Liver (tissue), 9 donors: ENCODE results near the gene DMD. TPM values are rescaled to one million over a fixed set of nuclear protein-coding genes. Genes with fewer than 3 reads are reported as not detected.

Experiments
- DNase-seq: peaks from one replicate; pipeline ENCODE4 v3.0.0-alpha.2; 2017; ENCODE audit warnings: low spot score
- H3K27ac ChIP-seq, 2 donors: one replicate each; pipeline ENCODE4 v1.7.0; 2013; ENCODE audit warnings: inconsistent platforms in 2 of 2, low read length in 2 of 2, control low read depth in 1 of 2, low read depth in 1 of 2, mild to moderate bottlenecking in 1 of 2
- H3K27me3 ChIP-seq, 4 donors: one replicate each; pipeline versions ENCODE4 v1.6.1 to v1.7.0; 2013; ENCODE audit warnings: low read length in 3 of 4, inconsistent platforms in 1 of 4, mild to moderate bottlenecking in 1 of 4, moderate library complexity in 1 of 4; ENCODE audit not compliant: control insufficient read depth in 4 of 4, insufficient read depth in 4 of 4
- H3K36me3 ChIP-seq, 4 donors: one replicate each; pipeline versions ENCODE4 v1.6.1 to v1.7.0; 2013; ENCODE audit warnings: low read length in 3 of 4, mild to moderate bottlenecking in 3 of 4, low read depth in 1 of 4, moderate library complexity in 1 of 4; ENCODE audit not compliant: control insufficient read depth in 4 of 4, insufficient read depth in 3 of 4
- H3K4me1 ChIP-seq, 4 donors: one replicate each; pipeline versions ENCODE4 v1.6.1 to v1.7.0; 2013; ENCODE audit warnings: low read length in 3 of 4, mild to moderate bottlenecking in 3 of 4, moderate library complexity in 1 of 4; ENCODE audit not compliant: control insufficient read depth in 4 of 4, insufficient read depth in 4 of 4
- H3K4me3 ChIP-seq, 3 donors: one replicate each; pipeline versions ENCODE4 v1.6.1 to v1.7.0; 2013; ENCODE audit warnings: low read length in 3 of 3, control low read depth in 1 of 3, low read depth in 1 of 3, mild to moderate bottlenecking in 1 of 3
- H3K9ac ChIP-seq, 2 donors: one replicate each; pipeline ENCODE4 v1.7.0; 2013; ENCODE audit warnings: low read length in 2 of 2, mild to moderate bottlenecking in 2 of 2, moderate library complexity in 2 of 2, control low read depth in 1 of 2, low read depth in 1 of 2
- H3K9me3 ChIP-seq, 4 donors: one replicate each; pipeline versions ENCODE4 v1.6.1 to v1.7.0; 2013; ENCODE audit warnings: low read length in 3 of 4; ENCODE audit not compliant: control insufficient read depth in 4 of 4
- ATF3 ChIP-seq: IDR thresholded peaks from 2 replicates; pipeline ENCODE4 v1.6.1; 2016; ENCODE audit warnings: antibody characterized with exemption
- CTCF ChIP-seq: fragments of 150-350 bp; IDR thresholded peaks from 2 replicates; pipeline ENCODE4 v1.5.1; 2017; ENCODE audit warnings: improper control_type of control experiment, low read depth, low read length; ENCODE audit not compliant: missing input control
- FOXA1 ChIP-seq: IDR thresholded peaks from 2 replicates; pipeline ENCODE4 v1.6.1; 2016; ENCODE audit warnings: antibody characterized with exemption
- FOXA2 ChIP-seq: IDR thresholded peaks from 2 replicates; pipeline ENCODE4 v1.6.1; 2016; ENCODE audit warnings: antibody characterized with exemption
- GABPA ChIP-seq, 2 donors: IDR thresholded peaks in 1 of 2; conservative IDR thresholded peaks in 1 of 2; 2 replicates each; pipeline ENCODE4 v1.6.1; 2016; ENCODE audit warnings: antibody characterized with exemption in 2 of 2, mild to moderate bottlenecking in 1 of 2, moderate library complexity in 1 of 2
- HNF4A ChIP-seq, 2 donors: conservative IDR thresholded peaks; 2 replicates each; pipeline ENCODE4 v1.6.1; 2016; ENCODE audit warnings: antibody characterized with exemption in 2 of 2, mild to moderate bottlenecking in 2 of 2
- HNF4G ChIP-seq: IDR thresholded peaks from 2 replicates; pipeline ENCODE4 v1.6.1; 2016; ENCODE audit warnings: antibody characterized with exemption
- JUND ChIP-seq, 2 donors: IDR thresholded peaks; 2 replicates each; pipeline ENCODE4 v1.6.1; 2016; ENCODE audit warnings: antibody characterized with exemption in 2 of 2
- NR2F2 ChIP-seq: IDR thresholded peaks from 2 replicates; pipeline ENCODE4 v1.6.1; 2016; ENCODE audit warnings: antibody characterized with exemption
- RAD21 ChIP-seq, 2 donors: IDR thresholded peaks; 2 replicates each; pipeline ENCODE4 v1.6.1; 2016; ENCODE audit warnings: antibody characterized with exemption in 2 of 2, mild to moderate bottlenecking in 2 of 2
- RXRA ChIP-seq, 2 donors: IDR thresholded peaks; 2 replicates each; pipeline ENCODE4 v1.6.1; 2017 to 2018; ENCODE audit warnings: antibody characterized with exemption in 2 of 2, mild to moderate bottlenecking in 1 of 2
- SP1 ChIP-seq: IDR thresholded peaks from 2 replicates; pipeline ENCODE4 v1.6.1; 2018; ENCODE audit warnings: antibody characterized with exemption, mild to moderate bottlenecking
- TAF1 ChIP-seq: conservative IDR thresholded peaks from 2 replicates; pipeline ENCODE4 v1.6.1; 2016; ENCODE audit warnings: antibody characterized with exemption, mild to moderate bottlenecking
- YY1 ChIP-seq: IDR thresholded peaks from 2 replicates; pipeline ENCODE4 v1.6.1; 2016; ENCODE audit warnings: antibody characterized with exemption, mild to moderate bottlenecking
- ZBTB33 ChIP-seq: IDR thresholded peaks from 2 replicates; pipeline ENCODE4 v1.6.1; 2016; ENCODE audit warnings: antibody characterized with exemption
- WGBS: extraction: QIAGEN DNeasy Blood & Tissue Kit; methylation state at CpG from one replicate; pipeline ENCODE4 v1.1.7; 2013; 5-methylcytosine and 5-hydroxymethylcytosine counted together
- polyA plus RNA-seq, 2 donors: library from polyadenylated mRNA; stranded (reverse) in 1 of 2; unstranded in 1 of 2; fragments of 200-250 nt in 1 of 2; fragments of >200 nt in 1 of 2; fragmentation: Nextera tagmentation in 1 of 2; extraction: Ambion mirVana in 1 of 2; gene quantifications; one replicate each; pipeline versions ENCODE4 v1.2.1 to v1.2.3, GENCODE V29; 2013 to 2015
- total RNA-seq, 2 donors: library from RNA; depleted of rRNA; stranded (reverse); fragments of >200 nt; gene quantifications; one replicate each; pipeline ENCODE4 v1.2.3, GENCODE V29; 2014
- TF ChIP-seq, protein P1 (sequence below): IDR thresholded peaks from 2 replicates; pipeline ENCODE4 v1.6.1; 2016; ENCODE audit warnings: antibody characterized with exemption
- donor health status: healthy.
- donor health status: healthy.
- donor health status: healthy.
- donor health status: healthy.
- donor health status: healthy.

Gene DMD
- total and polyA plus RNA-seq, 4 donors, result 14.6 to 61.9 (median 23.9) TPM

DNA sequence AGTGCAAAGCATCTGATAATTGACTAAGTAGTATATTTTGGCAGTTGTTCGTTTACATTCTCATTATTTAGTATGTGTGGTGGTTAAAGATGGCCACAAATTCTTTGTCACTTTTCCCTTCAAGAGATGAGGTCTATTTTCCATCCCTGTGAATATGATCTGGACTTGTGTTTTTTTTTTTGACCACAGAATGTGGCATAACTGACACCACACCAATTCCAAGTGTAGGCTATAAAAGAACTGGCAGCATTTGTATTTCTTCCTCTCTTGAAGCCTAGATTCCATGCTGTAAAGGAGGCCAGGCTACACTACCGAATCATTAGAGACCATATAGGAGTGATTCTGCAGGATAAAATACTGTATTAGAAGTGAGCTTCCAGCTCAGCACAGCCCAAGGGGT is 596.6 kb downstream of the DMD start:
- no peak overlapping the region for H3K4me3 ChIP-seq
- H3K27me3 ChIP-seq, result peaks cover 0 to 3% (median 0%) of the 10 kb centered on the region in 4 donors
- DNase-seq, result no peak
- H3K4me1 ChIP-seq, result no peaks in the 10 kb centered on the region
- TF ChIP-seq GABPA (IDR thresholded peaks at IDR 0.05 in 1 of 2, conservative IDR thresholded peaks at IDR 0.05 in 1 of 2) (no peak), JUND (IDR thresholded peaks at IDR 0.05) (no peak), FOXA1 (no peak), FOXA2 (no peak), ZBTB33 (no peak)
- H3K9ac ChIP-seq, result no peak overlapping the region
- no peak overlapping the region for H3K27ac ChIP-seq
- 66% methylated on average over 2 of the region's 2 CpGs for WGBS
- no peaks in the 10 kb centered on the region for H3K9me3 ChIP-seq
- H3K36me3 ChIP-seq, result no peaks in the 10 kb centered on the region

GRCh38 chrX:32599156-32599555 is 612.2 kb downstream of the DMD start:
- Histone ChIP-seq H3K9me3 (no peaks in the 10 kb centered on the region), H3K4me3 (no peak overlapping the region), H3K27ac (no peak overlapping the region), H3K9ac (no peak overlapping the region), H3K27me3 (no peaks in the 10 kb centered on the region), H3K36me3 (no peaks in the 10 kb centered on the region), H3K4me1 (no peaks in the 10 kb centered on the region)
- no peak for TF ChIP-seq RXRA (IDR thresholded peaks at IDR 0.05)
- TF ChIP-seq TAF1, result no peak
- TF ChIP-seq FOXA2, result no peak
- no peak for TF ChIP-seq ZBTB33
- TF ChIP-seq NR2F2, result no peak
- TF ChIP-seq SP1, result no peak
- no peak for TF ChIP-seq RAD21 (IDR thresholded peaks at IDR 0.05)
- TF ChIP-seq GABPA (IDR thresholded peaks at IDR 0.05 in 1 of 2, conservative IDR thresholded peaks at IDR 0.05 in 1 of 2), result no peak
- TF ChIP-seq, protein P1, sequence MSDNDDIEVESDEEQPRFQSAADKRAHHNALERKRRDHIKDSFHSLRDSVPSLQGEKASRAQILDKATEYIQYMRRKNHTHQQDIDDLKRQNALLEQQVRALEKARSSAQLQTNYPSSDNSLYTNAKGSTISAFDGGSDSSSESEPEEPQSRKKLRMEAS, result no peak
- no peak for TF ChIP-seq JUND (IDR thresholded peaks at IDR 0.05)
- TF ChIP-seq HNF4A (conservative IDR thresholded peaks at IDR 0.05), result no peak
- no peak for TF ChIP-seq HNF4G
- no peak for TF ChIP-seq CTCF
- no peak for TF ChIP-seq YY1
- no peak for TF ChIP-seq ATF3
- no peak for DNase-seq
- 62% methylated on average over 4 of the region's 4 CpGs for WGBS
